Neural progenitor cell (in vitro differentiated cells): ENCODE results near the gene GNA15. TPM values are rescaled to one million over a fixed set of nuclear protein-coding genes. Genes with fewer than 3 reads are reported as not detected.

ENCODE experiments used
- DNase-seq: peaks from one replicate; pipeline ENCODE4 v3.0.0-alpha.2; 2016; ENCODE audit warnings: low spot score
- H2AFZ ChIP-seq: fragments of 200-600 bp; sonication (generic); replicated peaks from 2 replicates; pipeline ENCODE4 v1.6.1; 2016; ENCODE audit warnings: antibody characterized with exemption
- H3F3A ChIP-seq: fragments of 200-600 bp; sonication (generic); 2 replicates; pipeline ENCODE4 v1.6.1; 2016; ENCODE audit warnings: antibody characterized with exemption, low read depth
- H3K27ac ChIP-seq: fragments of 200-600 bp; sonication (generic); 2 replicates; pipeline ENCODE4 v1.5.1; 2016; ENCODE audit warnings: mild to moderate bottlenecking
- H3K27me3 ChIP-seq: fragments of 200-600 bp; sonication (generic); 2 replicates; pipeline ENCODE4 v1.6.1; 2016; ENCODE audit warnings: mild to moderate bottlenecking, moderate library complexity
- H3K36me3 ChIP-seq: fragments of 200-600 bp; sonication (generic); 2 replicates; pipeline ENCODE4 v1.5.1; 2016
- H3K4me1 ChIP-seq: fragments of 200-600 bp; sonication (generic); 2 replicates; pipeline ENCODE4 v1.6.1; 2016; ENCODE audit warnings: mixed run types
- H3K4me2 ChIP-seq: fragments of 200-600 bp; sonication (generic); 2 replicates; pipeline ENCODE4 v1.6.1; 2016
- H3K4me3 ChIP-seq: fragments of 200-600 bp; sonication (generic); 2 replicates; pipeline ENCODE4 v1.5.1; 2016
- H3K79me2 ChIP-seq: fragments of 200-600 bp; sonication (generic); 2 replicates; pipeline ENCODE4 v1.6.1; 2016; ENCODE audit warnings: low read depth
- H3K9ac ChIP-seq: fragments of 200-600 bp; sonication (generic); 2 replicates; pipeline ENCODE4 v1.6.1; 2016
- H3K9me3 ChIP-seq: fragments of 200-600 bp; sonication (generic); 2 replicates; pipeline ENCODE4 v1.5.1; 2016; ENCODE audit warnings: low read depth
- H4K20me1 ChIP-seq: fragments of 200-600 bp; sonication (generic); 2 replicates; pipeline ENCODE4 v1.6.1; 2016; ENCODE audit warnings: low read depth
- H3K27ac Mint-ChIP-seq: 3 replicates; pipeline ENCODE4 v1.8.0; 2021; ENCODE audit warnings: mixed read lengths
- H3K27me3 Mint-ChIP-seq: 2 replicates; pipeline ENCODE4 v1.8.0; 2022; ENCODE audit warnings: low read depth, mild to moderate bottlenecking, inconsistent platforms, moderate library complexity, mixed read lengths; ENCODE audit not compliant: insufficient read depth
- H3K36me3 Mint-ChIP-seq: 3 replicates; pipeline ENCODE4 v1.8.0; 2021; ENCODE audit warnings: mixed read lengths
- H3K4me1 Mint-ChIP-seq: 3 replicates; pipeline ENCODE4 v1.8.0; 2021; ENCODE audit warnings: mixed read lengths
- H3K4me3 Mint-ChIP-seq: 3 replicates; pipeline ENCODE4 v1.8.0; 2021; ENCODE audit warnings: mild to moderate bottlenecking, moderate library complexity, mixed read lengths
- H3K9me3 Mint-ChIP-seq: 3 replicates; pipeline ENCODE4 v1.8.0; 2020; ENCODE audit warnings: mixed read lengths
- EZH2 ChIP-seq: fragments of 200-600 bp; sonication (generic); IDR thresholded peaks from 2 replicates; pipeline ENCODE4 v1.6.1; 2017; ENCODE audit warnings: antibody characterized with exemption, mild to moderate bottlenecking, moderate library complexity
- EZH2phosphoT487 ChIP-seq: fragments of 200-600 bp; sonication (generic); IDR thresholded peaks from 2 replicates; pipeline ENCODE4 v1.6.1; 2017; ENCODE audit warnings: antibody characterized with exemption
- total RNA-seq: library from RNA; depleted of rRNA; stranded (reverse); fragments of >200 nt; gene quantifications from 2 replicates; pipeline ENCODE4 v1.2.3, GENCODE V29; 2015; ENCODE audit warnings: low replicate concordance
- TF ChIP-seq, protein P1 (sequence below): fragments of 200-600 bp; sonication (generic); IDR thresholded peaks from 2 replicates; pipeline ENCODE4 v1.5.1; 2017; ENCODE audit warnings: antibody characterized with exemption, mild to moderate bottlenecking

Gene GNA15
- total RNA-seq, 1 donor from 2014 or later = not detected

DNA sequence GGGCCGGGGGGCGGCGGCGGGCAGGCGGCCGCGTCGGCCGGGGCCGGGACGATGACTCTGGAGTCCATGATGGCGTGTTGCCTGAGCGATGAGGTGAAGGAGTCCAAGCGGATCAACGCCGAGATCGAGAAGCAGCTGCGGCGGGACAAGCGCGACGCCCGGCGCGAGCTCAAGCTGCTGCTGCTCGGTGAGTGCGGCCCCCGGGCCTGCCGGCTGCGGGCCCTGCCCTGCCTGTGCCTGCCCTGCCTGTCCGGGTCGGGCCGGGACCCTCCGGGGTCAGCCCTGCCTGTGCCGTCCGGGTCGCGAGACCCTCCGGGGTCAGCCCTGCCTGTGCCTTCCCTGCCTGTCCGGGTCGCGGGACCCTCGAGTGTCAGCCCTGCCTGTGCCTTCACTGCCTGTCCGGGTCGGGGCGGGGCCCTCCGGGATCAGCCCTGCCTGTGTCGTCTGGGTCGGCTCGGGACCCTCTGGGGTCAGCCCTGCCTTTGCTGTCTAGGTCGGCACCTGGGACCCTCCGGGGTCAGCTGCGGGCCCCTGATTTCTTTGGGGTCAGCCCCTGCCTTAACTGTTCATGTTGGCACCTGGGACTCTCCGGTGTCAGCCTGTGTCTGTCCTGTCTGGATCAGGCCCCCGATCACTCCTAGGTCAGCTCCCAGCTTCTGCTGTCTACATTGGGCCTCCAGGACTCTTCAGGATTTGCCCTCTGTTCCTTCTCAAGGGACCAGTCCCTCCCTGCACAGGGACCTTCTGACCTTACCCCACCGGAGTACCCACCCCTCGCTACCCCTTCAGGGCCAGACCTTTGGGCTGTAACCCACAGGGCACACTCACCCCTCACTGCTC, 41.0 kb upstream of the GNA15 start:
- H3K9me3 Mint-ChIP-seq = no peaks in the 10 kb centered on the region
- no peak overlapping the region for H3K27ac ChIP-seq
- peak overlapping the region; percentile 70 for H3K9ac ChIP-seq
- H3K27ac Mint-ChIP-seq = no peak overlapping the region
- H3K4me3 Mint-ChIP-seq = peak overlapping the region; percentile 89
- H3K27me3 Mint-ChIP-seq = peaks cover 2% of the 10 kb centered on the region
- no peaks in the 10 kb centered on the region for H3K27me3 ChIP-seq
- DNase-seq = peak; percentile 56
- TF ChIP-seq EZH2 (no peak), EZH2phosphoT487 (no peak)
- TF ChIP-seq, protein P1, sequence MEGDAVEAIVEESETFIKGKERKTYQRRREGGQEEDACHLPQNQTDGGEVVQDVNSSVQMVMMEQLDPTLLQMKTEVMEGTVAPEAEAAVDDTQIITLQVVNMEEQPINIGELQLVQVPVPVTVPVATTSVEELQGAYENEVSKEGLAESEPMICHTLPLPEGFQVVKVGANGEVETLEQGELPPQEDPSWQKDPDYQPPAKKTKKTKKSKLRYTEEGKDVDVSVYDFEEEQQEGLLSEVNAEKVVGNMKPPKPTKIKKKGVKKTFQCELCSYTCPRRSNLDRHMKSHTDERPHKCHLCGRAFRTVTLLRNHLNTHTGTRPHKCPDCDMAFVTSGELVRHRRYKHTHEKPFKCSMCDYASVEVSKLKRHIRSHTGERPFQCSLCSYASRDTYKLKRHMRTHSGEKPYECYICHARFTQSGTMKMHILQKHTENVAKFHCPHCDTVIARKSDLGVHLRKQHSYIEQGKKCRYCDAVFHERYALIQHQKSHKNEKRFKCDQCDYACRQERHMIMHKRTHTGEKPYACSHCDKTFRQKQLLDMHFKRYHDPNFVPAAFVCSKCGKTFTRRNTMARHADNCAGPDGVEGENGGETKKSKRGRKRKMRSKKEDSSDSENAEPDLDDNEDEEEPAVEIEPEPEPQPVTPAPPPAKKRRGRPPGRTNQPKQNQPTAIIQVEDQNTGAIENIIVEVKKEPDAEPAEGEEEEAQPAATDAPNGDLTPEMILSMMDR = no peak
- H3K9me3 ChIP-seq = no peaks in the 10 kb centered on the region
- peaks cover 7% of the 10 kb centered on the region for H3F3A ChIP-seq
- no peak overlapping the region for H2AFZ ChIP-seq
- H3K4me3 ChIP-seq = peak overlapping the region; percentile 82
- peaks cover 53% of the 10 kb centered on the region for H3K79me2 ChIP-seq
- H3K36me3 ChIP-seq = no peaks in the 10 kb centered on the region
- H4K20me1 ChIP-seq = peaks cover 54% of the 10 kb centered on the region
- H3K36me3 Mint-ChIP-seq = no peaks in the 10 kb centered on the region
- H3K4me1 Mint-ChIP-seq = peaks cover 25% of the 10 kb centered on the region
- H3K4me2 ChIP-seq = peak overlapping the region; percentile 99
- H3K4me1 ChIP-seq = peaks cover 16% of the 10 kb centered on the region

DNA sequence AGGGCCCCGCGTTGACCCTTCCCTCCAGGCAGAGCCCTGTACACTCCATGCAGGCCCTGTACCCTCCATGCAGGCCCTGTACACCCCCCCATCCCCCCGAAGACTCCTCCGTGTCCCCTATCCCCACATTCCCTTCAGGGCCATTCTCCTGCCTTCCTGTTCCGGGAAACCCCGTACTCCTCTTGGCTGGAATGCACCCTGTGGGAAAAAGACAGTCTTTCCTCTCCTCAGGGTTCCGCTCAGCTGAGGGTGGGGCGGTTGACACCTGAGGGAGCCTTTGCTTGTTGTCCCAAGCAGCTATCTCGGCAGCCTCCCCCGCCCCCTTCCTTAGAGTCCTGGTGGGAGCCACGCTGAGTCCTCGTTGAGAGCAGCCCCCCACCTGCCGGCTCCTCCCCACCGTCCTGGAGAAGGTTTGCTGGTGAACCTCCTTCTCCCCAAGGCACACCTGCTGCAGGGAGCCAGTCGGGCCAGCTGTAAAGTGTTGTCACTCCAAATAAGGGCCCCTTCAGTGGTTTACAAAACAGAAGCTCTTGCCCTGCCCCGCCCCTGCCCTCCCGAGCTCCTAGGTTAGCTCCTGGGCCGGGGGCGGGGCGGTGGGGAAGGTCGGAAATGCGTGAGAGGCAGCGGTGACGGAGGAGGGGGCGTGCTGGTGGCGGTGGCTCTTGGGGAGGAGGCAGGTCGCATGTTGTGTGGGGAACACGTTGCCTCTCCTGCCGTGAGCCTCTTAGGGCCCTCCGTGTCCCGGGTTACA, 40.2 kb upstream of the GNA15 start:
- H3K4me2 ChIP-seq = peak overlapping the region; percentile 99
- peaks cover 61% of the 10 kb centered on the region for H3K79me2 ChIP-seq
- Mint-ChIP-seq H3K4me1 (peaks cover 25% of the 10 kb centered on the region), H3K36me3 (no peaks in the 10 kb centered on the region), H3K4me3 (peak overlapping the region; percentile 89), H3K27ac (no peak overlapping the region), H3K9me3 (no peaks in the 10 kb centered on the region), H3K27me3 (peaks cover 2% of the 10 kb centered on the region)
- peaks cover 62% of the 10 kb centered on the region for H4K20me1 ChIP-seq
- H3K4me1 ChIP-seq = peaks cover 16% of the 10 kb centered on the region
- no peaks in the 10 kb centered on the region for H3K9me3 ChIP-seq
- peaks cover 7% of the 10 kb centered on the region for H3F3A ChIP-seq
- H3K4me3 ChIP-seq = peak overlapping the region; percentile 82
- DNase-seq = peak; percentile 88
- H3K27me3 ChIP-seq = no peaks in the 10 kb centered on the region
- H3K36me3 ChIP-seq = no peaks in the 10 kb centered on the region
- peak overlapping the region; percentile 49 for H3K9ac ChIP-seq
- no peak overlapping the region for H3K27ac ChIP-seq
- no peak overlapping the region for H2AFZ ChIP-seq
- TF ChIP-seq, protein P1 = no peak
- TF ChIP-seq EZH2phosphoT487 (no peak), EZH2 (peak; percentile 46)

DNA sequence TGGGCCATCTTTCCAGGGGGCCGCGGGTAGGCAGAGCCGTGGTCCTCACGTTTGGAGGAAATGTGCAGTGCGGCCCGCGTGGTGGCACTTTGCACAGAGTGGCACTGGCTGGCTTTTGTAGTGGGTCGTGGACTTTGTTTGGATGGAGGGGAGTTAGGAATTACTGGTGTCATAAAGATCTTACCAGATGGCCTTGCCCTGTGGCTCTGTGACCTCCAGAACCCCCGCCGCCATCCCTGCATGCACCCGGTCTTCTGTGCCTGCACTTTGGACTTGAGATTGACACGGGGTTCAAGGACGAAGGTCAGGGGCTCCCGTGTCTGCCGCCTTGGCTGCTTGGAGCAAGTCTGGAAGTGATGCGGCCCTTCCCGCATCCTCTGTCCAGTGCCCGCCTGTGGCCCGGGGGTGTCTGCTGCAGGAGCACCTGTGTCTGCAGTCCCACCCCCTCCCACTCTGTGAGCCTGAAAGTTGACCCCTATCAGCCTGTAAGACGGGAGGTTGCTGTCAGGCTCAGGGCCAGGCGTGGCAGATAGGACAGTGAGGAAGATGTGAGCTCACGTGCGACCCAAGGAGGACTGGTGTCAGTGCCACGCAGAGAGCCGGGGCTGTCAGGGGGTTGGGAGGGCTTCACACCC, 39.4 kb upstream of the GNA15 start:
- Mint-ChIP-seq H3K27ac (no peak overlapping the region), H3K27me3 (peaks cover 2% of the 10 kb centered on the region), H3K36me3 (no peaks in the 10 kb centered on the region), H3K4me3 (peak overlapping the region; percentile 89), H3K9me3 (no peaks in the 10 kb centered on the region), H3K4me1 (peaks cover 25% of the 10 kb centered on the region)
- peaks cover 69% of the 10 kb centered on the region for H3K79me2 ChIP-seq
- peak overlapping the region; percentile 49 for H3K9ac ChIP-seq
- TF ChIP-seq EZH2 (no peak), EZH2phosphoT487 (no peak)
- TF ChIP-seq, protein P1 = no peak
- H3F3A ChIP-seq = peaks cover 7% of the 10 kb centered on the region
- H3K36me3 ChIP-seq = no peaks in the 10 kb centered on the region
- H3K9me3 ChIP-seq = no peaks in the 10 kb centered on the region
- peaks cover 69% of the 10 kb centered on the region for H4K20me1 ChIP-seq
- no peaks in the 10 kb centered on the region for H3K27me3 ChIP-seq
- no peak overlapping the region for H2AFZ ChIP-seq
- DNase-seq = no peak
- H3K4me2 ChIP-seq = peak overlapping the region; percentile 99
- no peak overlapping the region for H3K27ac ChIP-seq
- H3K4me3 ChIP-seq = peak overlapping the region; percentile 82
- peaks cover 16% of the 10 kb centered on the region for H3K4me1 ChIP-seq
